Retinal pigment epithelial cell (primary cell): ENCODE measurements around the gene RBM26.

Source experiments
- DNase-seq: peaks from one replicate; pipeline ENCODE4 v3.0.0-alpha.2; 2010; ENCODE audit warnings: low read depth
- H3K4me3 ChIP-seq: 2 replicates; pipeline ENCODE4 v1.5.1; 2011; ENCODE audit warnings: mild to moderate bottlenecking, low read length, control low read depth, moderate library complexity
- CTCF ChIP-seq: conservative IDR thresholded peaks from 2 replicates; pipeline ENCODE4 v1.5.1; 2011; ENCODE audit warnings: low read depth, low read length, control low read depth, inconsistent platforms

The RBM26 gene

DNA sequence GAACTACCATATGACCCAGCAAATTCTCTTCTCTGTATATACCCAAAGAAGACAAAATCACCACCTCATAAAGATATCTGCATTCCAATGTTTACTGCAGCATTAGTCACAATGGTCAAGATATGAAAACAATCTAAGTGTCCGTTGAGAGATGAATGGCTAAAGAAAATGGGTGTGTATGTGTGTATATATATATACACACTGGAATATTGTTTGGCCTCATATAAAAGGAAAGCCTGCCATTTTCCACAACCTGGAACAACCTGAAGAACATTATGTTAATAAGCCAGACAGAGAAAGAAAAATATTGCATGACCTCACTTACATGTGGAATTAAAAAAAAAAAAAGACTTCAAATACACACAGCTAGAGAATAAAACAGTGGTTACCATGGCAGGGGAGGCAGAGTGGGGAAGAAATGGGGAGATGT, 29.5 kb upstream of the RBM26 start:
- no peak for TF ChIP-seq CTCF
- no peak for DNase-seq

DNA sequence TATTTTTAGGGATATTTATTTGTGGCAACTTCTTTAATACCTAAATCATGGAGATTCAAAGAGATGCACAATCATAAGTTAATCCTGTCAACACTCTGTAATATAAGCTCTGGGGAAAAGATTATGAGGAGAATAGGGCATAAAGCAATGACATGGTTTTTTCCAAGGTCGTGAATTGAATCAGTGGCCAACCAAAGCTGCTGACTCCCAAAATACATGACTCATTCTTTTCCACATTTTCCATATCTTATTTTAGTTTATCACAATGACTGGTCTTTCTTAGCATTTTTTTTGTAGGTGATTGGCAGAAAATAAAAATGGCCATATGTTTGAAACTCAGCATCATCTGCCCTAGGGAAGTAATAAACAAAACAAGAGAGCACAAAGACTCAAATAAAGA, 28.5 kb upstream of the RBM26 start:
- TF ChIP-seq CTCF: no peak
- no peak overlapping the region for H3K4me3 ChIP-seq
- no peak for DNase-seq

More for the DNA sequence above, 29.5 kb upstream of the RBM26 start:
- no peak overlapping the region for H3K4me3 ChIP-seq

DNA sequence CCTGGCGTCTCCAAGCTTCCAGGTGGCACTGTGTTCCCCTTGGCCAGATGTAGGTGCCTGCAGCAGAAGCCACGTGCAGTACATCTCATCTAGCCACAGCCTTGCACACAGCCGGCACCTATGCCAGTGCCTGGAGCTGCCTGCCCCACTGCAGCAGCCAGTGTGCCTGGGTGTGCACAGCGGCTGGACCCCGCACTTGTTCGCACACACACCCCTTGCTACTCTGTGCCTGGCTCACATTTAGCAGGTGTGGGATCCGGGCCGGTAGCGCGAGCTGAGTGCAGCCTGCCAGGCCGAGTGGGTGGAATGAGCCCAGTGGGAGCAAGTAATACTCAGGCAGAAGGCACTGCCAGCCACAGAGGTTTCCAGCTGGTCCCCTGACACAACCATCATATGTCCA, 26.9 kb upstream of the RBM26 start:
- TF ChIP-seq CTCF: no peak
- no peak overlapping the region for H3K4me3 ChIP-seq

DNA sequence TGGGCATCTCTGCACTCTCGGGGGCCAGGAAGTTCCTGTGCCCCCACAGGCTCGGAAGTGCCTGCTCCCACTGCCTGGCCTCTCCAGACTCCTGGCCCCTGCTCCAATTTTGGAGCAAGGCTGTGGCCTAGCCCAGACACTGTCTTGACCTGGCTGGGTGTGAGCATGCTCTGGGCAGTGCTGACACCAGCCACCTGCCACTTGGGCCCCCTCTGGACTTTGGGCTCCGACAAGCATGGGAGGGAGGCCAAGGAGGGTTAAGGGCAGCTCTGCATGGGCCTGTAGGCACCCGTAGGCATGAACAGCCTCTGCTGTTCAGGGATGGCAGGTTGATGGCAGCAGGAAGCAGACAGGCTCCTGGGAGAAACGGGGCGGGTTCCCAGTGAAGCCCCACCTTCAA, 26.0 kb upstream of the RBM26 start:
- no peak for TF ChIP-seq CTCF
- H3K4me3 ChIP-seq: no peak overlapping the region
- no peak for DNase-seq

More for the DNA sequence above, 26.9 kb upstream of the RBM26 start:
- no peak for DNase-seq

DNA sequence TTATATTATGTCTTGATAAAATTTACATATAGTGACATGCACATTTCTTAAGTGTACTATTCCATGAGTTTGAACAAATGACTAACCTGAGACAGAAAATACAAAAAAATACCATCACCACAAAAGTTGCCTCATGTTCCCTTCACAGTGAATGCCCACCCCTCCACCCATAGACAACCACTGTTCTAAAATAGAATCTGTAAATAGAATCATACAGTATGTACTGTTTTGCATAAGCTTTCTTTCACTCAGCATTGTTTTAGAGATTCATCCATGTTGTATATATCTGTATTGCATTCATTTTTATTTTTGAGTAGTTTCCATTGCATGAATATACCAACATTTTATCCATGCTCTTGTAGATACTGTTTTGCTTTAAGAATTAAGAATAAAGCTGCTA, 23.3 kb upstream of the RBM26 start:
- no peak for TF ChIP-seq CTCF
- H3K4me3 ChIP-seq: no peak overlapping the region
- DNase-seq: no peak

GRCh38 chr13:79427883-79428282, 21.8 kb upstream of the RBM26 start:
- DNase-seq: no peak
- no peak for TF ChIP-seq CTCF
- H3K4me3 ChIP-seq: no peak overlapping the region

DNA sequence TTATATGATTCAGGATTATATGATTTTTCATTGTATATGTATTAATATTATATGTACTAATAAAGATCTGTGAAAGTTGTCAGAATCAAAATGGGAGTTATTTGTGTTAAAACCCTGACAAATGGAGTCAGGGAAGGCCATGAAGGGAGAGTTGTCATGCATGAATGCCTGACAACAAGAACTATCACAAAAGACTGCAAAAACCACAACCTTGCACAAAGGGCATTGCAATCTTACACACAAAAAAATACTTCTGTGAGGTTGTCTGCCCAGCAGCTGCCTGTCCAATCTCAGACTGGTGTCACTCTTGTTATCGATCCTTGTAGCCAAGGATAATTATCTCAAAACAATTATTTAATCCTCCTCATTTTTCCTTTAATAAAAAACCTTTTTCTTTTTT, 21.2 kb upstream of the RBM26 start:
- no peak for TF ChIP-seq CTCF
- H3K4me3 ChIP-seq: no peak overlapping the region
- no peak for DNase-seq
